ENCODE results near the gene MED23.

Gene MED23

DNA sequence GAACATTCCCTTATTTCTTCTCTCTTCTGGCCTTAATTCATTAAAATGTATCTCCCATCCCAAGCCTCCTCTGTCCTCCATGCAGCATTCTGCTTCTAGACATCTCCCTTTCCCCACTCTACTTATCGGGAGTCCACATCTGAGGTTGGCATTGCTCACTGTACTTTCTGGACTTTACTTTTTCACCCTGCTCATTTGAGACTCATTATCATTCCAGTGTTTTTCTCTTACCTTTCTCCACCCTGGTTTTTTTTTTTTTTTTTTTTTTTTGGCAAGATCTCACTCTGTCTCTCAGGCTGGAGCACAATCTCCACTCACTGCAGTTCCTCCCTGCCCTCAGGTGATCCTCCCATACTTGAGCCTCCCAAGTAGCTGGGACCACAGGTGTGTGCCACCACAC is 13.5 kb upstream of the MED23 start:
- no peak for DNase-seq (ENCODE audit: low read depth)

DNA sequence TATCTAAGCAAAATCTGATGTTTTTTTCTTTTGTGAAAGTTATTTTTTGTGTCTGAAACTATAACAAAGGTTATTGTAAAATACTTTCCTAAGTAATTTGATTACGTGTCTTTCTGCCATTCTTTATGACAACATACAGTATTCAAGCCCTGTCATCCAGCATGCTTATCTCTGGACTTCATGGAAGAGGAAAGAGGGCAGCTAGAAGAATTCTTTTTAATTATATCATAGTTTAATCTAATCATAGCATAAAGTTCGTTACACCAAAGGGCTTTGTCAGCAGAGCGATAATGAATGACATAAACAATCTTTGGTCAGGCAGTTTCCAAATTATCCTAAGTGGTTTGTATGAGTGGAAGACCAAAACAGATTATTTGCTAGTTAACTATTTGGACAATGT is 12.5 kb upstream of the MED23 start:
- no peak for DNase-seq (ENCODE audit: low read depth)

DNA sequence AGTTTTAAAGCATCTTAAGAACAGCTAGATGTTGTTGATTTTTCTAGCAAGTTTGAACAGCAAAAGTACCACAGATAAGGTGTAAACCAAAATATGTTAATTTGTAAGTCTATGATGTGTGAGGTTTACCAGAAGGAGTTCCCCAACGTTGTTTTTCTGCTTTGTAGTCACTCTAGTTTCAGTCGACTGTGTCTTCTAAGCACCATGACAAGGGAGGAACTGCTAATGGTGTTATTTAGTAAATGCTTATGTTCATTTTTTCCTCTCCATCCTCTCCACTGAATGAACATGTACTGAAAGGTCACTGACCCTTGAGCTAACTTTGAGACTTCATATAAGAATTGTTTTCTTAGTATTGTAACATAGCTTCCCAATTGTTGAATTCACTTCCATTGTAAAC is 12.1 kb upstream of the MED23 start:
- no peak for DNase-seq (ENCODE audit: low read depth)

DNA sequence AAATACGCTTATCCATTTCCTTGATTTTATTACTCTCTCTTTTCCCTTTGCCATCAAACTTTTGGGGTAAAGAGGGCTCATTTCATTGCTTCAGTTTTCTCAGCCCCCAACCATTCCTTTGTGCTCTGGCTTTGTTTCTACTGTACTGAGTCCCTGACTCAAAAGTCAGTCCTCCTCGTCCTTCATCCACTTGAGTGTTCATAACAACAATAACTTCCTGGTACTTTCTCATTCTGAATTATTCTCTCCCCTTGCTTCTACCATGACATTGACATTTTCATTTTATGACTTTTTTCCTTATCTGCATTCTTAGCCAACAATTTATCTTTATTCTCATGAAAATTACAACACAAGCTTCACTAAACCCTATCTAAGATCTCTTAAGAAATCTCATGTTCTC is 10.0 kb upstream of the MED23 start:
- DNase-seq (ENCODE audit: low read depth) = no peak

DNA sequence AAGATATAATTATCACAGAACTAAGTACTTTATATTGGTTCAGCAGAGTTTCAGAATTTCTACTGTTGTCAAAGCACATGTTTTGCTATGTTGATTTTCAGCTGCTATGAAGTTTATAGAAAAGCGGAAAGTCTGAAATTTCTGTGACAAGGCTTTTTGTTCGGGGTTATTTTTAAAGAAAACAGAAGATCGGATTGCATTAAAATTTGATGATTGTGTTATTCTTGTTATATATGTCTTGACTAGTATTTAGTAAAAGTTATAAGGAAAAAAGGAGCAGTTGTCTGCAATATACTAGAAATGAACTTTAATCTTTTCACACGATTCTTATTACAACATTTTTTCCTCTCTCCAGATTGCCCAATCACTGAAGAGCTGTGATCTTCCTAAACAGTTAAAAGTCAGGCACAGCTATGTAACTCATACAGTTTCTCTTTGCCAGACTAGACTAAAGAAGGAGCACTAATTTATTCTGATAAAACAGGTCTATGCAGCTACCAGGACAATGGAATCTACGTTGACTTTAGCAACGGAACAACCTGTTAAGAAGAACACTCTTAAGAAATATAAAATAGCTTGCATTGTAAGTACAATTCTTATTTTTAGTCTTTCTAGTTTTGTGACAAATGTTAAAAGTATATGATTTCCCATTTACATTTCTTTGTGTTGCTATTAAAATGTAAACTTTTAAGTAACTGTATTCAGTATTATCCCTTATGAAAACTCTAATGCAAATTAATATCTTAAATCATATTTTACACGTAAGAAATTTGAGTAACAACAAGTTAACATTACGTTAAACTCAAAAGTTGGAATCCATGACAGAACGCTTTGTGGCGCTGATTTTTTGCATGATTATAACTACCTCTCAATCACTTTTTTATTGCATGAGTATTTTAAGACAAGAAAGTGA is 9.1 kb upstream of the MED23 start, which contains the start of gene ENPP3:
TSS of gene ENPP3 (plus strand) at position 423 of the 913 bp plus-strand sequence. CDS start at position 506, 83 bp downstream.
- no peak for DNase-seq (ENCODE audit: low read depth)

DNA sequence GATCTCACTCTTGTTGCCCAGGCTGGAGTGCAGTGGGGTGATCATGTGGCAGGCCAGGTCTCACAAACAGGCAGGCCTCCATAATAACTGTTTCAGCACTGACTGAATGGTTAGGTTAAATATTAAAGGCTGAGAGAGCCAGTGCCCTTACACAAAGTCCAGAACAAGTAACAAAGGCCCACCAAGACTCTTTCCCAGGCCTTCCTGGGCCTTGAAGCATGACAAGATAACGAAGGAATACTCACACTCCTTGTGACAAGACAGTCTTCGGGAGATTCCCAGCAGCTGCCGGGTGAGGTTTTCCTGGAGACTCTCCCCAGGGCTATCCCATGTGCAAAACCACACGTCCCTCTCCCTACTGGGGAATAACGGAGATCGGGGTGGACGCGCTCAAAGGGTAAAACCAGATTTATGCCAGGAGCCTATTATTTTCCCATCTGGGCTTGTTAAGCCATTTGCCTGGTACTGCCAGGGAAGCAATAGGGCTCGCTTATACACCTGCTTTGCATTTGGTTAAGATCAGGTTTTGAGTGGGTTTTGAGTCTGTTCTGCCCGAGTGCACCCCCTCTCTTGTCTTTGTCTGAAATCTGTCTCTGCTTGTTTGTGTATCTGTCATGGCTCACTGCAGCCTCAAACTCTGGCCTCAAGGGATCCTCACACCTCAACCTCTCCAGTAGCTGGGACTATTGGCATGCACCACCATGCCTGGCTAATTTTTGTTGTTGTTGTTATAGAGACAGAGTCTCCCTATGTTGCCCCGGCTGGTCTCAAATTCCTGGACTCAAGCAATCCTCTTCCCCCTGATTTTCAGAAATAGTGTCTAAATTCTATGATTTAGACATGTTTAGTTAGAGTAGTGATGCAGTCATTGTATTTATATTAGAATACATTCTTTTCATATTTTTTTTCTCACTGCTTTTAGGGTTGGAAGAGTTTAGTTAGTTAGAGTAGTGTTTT is 7.6 kb upstream of the MED23 start:
- no peak for DNase-seq (ENCODE audit: low read depth)

DNA sequence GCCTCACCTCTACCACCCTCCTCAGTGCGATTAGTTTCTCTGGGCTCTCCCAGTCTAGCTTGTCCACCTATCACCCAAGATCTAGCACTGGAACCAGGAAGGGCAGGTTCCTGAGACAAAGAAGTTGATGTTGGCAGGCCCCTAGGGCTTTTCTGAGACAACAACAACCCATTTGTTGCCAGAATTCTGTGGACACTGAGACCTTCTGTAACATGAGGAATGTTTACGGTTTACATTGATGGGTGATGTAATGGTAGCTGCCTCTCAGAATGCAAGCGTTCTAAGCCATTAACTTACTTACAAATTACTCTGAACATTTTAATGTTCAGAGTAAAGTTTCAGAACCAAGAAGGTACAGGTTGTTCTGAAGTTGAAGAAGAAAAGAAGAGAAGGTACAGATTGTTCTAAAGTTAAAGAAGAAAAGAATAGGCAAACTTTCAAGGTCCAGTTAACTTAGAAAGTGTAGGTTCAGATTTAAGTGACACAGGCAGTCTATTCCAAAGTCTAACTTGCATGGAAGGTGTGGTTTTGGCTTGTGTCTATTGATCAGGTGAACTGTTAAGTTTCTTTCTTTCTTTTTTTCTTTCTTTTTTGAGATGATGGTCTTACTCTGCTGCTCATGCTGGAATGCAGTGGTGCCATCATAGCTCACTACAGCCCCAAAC is 3.7 kb upstream of the MED23 start:
- no peak for DNase-seq (ENCODE audit: low read depth)

DNA sequence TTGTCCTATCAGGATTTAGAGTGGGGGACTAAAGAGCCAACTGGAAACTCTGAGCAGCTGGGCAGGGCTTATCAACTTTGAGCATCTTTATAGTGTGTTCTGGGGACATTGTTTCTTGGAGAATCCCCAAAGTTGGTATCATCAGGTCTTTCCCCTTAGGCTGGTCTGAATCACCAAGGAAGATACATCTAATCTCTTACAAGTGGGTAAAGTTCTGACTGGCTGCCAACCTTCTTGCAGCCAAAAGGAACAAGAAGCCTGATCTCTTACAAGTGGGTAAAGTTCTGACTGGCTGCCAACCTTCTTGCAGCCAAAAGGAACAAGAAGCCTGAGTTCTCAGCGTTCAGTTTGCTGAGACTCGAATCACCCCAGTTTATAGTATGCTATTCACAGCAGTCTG is 1.6 kb upstream of the MED23 start:
- no peak for DNase-seq (ENCODE audit: low read depth)

DNA sequence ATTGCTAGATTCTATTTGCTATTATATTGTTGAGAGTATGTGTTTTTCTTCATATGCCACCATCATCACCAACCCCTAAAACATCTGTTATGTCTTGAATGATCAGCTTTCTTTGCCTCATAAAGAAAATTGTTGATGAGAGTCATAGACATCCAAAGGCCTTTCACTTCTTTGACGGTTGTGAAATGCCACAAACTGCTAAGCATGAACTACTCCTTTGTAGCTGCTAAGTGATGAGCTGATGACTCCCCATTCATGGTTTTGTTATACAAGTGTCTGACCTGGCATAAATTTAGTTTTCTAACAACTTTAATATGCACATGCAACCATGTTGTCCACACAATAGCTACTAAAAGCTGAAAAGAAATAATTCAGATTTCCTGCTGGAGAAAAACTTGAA is 684 bp upstream of the MED23 start:
- no peak for DNase-seq (ENCODE audit: low read depth)

DNA sequence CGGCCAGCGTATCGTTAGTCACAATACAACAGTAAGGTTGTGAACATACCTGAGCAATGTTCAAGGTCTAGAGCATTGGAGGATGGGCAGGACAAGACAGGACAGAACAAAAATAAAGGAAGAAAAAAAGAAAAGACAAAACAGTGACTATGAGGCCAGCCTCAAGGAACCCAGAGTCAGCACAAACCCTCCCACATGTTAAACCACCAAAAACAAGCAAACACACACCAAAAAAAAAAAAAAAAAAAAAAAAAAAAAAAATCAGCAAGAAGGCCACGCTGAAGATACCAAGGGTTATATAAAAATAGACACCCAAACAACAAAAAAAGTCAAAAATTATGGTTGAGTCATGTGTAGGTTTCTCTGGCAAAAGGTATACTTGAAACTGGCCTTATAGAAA is 12.8 kb downstream of the MED23 start:
- no peak for DNase-seq (ENCODE audit: low read depth)

DNA sequence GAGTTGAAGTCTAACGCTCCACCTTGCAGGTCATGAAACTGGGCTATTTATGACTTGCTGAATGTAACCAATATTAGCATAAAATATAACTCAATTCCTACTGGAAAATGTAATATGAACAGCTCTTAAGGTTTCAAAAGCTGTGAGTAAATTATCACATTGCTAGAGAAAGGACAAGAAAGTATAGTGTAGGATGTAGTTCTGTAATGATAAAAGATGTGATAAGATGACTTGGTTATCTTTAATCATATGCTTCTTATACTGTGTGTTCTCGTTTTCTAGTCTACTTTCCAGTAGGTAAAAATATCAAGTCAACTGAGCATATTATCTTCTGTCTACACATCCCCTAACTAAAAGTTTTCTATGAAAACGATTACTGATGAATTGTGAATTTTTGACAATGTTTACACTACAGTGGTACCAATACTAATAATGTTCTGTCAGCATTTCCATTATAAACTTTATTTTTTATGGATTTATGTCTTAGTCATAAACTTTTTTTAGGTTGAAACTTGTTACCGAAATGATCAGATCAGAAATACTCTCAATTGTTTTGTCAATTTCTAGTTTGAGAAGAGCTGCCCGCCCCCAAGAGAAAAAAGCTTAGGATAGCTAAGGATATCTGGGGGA is 14.6 kb downstream of the MED23 start:
- no peak for DNase-seq (ENCODE audit: low read depth)

DNA sequence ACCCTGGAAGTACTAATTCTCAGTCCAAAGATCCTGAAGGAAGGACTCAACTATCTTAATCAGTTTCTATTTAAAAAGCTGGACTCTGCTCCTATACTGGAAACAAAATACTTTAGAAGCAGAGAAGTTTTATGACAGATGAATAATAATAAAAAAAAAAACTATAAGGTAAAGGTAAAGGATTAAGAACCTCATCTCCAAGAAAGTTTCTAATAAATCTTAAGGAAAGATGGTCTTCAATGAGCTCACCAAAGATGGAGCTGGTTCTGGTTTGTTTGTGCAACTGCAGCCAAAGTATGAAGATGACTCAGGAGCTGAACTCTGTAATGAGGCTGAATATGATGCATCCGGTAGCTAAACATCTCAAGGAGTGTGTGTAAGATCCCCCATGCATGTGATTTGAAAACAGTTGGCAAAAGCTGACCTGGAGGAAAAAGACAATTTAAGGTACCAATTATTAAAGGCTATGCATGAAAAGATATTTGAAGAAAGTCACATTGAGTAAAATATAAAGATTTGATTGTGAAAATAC is 25.2 kb downstream of the MED23 start:
- DNase-seq (ENCODE audit: low read depth) = no peak

DNA sequence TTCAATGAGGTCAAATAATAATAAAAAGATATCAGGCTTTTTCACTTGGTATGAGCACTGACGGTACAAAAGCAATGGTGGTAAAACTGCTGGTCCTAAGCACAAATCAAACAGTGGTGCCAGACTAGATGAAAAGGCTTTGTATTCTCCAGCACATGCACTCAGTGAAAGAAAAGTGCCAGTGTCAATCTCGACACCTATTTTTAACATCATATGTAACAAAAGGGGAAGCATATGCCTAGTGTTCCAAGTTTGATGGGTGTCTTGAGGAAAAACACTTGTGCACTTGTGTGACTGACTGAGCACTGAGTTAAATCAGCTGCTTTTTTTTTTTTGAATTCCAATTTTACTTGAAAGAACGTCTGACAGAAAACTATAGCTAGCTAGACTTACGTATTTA is 27.3 kb downstream of the MED23 start:
- DNase-seq (ENCODE audit: low read depth) = no peak

DNA sequence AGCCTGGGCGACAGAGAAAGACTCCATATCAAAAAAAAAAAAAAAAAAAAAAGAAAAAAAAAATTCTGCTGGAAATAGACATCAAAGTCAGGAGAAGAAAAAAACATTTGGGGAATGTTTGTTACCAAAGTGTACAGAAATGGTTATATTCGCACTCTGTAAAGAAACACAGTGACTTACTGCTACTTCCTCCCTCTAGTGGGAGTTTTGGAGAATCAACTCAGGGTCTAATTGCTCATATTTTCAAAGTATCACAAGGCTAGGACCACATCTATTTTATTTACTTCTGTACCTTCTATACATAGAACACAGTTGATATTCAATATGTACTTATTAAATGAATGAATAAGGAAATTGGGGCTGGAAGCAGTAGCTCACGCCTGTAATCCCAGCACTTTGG is 30.6 kb downstream of the MED23 start:
- no peak for DNase-seq (ENCODE audit: low read depth)

DNA sequence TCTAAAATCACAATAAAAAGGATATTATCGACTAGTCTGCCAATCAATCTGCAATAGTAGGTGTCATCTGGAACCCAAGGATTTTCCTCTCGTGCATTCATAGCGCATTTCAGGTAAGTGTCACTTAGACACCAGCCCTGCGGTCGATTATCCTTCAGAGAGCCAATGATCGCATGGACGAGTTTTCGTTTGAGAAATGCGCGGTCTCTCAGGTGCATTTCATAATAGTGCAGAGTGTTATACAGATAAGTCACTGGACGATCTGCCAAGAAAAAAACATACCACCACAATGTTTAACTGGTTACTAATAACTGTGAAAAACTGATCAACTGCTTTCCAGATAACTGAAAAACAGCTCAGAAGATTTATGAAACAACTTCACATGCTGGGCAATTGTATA is 34.0 kb downstream of the MED23 start:
- no peak for DNase-seq (ENCODE audit: low read depth)

DNA sequence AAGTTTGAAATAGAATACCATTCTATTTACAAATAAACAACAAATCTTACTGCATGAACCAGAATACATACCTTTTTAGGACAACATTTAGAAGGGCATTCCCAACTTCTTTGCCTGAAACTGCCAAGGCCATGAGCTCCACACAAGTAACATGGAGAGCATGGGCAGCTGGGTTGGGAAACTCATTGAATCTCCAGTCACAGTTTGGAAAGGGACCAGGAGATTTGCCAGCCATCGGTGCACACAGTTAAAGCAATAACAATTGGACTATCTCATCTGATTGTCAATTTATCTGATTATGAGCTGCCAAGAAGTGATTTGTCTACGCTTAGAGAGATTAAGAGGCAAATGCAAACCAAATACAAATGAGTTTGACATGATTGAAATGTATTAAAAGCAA is 35.1 kb downstream of the MED23 start:
- no peak for DNase-seq (ENCODE audit: low read depth)

DNA sequence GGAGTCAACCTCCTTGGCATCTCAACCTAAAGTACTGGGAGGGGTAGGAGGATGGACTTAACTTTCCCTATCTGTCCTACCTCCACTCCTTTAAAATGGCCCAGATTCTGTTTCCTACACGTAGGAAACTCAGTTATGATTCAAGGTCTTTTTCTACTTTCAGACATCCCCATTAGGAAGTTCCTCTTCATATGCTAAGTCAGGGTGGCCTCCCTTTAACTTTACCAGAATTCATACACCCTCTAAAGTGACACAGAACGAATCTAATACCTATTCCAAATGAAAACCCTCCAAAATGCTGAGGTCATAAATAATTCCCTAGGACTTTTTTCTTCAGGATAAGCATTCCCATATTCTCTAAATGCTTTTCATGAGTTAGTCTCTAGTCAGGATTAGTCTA is 39.4 kb downstream of the MED23 start:
- DNase-seq (ENCODE audit: low read depth) = no peak

DNA sequence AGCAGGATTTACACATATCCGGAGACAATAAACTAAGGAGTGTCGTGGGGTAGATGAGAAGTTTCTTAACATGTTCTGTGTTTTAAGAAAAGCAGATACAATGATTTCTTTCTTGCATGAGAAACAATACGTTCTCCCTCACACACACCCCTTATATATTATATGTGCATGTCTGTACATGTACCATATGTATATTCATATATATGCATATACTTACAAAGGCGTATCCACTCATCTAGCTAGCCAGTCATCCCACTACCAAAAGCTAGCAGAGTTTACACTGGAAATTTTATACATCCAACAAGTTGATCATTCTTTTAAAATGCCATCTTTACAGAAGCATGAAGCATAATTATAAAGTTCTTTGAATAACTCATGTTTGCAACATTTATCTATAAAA is 40.1 kb downstream of the MED23 start:
- DNase-seq (ENCODE audit: low read depth) = no peak

DNA sequence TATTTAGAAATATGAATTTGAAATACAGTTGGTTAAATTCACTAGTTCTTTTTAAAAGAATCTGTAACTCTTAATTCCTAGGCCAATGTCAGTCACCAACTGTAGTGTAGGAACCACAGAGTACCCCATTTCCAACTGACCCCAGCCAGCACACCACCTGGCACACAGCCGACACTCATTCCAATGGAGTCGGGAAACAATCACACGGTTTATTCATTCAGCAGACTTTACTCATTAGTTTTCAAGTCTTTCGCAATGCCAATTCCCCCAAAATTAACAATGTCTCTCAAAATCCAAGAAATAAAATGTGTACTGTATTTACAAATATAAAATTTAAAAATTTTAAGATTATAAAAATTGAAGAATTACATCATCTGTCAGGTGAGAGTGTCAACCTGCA is 41.5 kb downstream of the MED23 start:
- DNase-seq (ENCODE audit: low read depth) = no peak

DNA sequence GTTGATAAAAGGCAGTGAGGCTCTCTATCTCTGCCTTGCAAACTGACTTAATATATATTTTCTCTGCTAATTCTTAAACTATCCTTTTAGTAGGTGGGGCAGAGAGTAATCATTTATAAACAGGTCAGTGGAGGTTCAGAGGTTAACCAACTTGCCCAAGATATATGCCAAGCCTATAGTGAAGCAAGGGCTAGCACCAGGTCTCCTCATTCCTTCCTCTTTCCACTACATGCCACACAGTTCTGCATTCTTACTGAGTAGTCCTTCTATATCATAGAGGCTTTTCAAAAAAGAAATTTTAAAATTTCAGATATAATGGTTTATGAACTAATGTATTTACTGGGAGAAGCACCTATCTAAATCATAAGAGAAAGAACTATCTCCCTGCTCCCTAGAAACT is 46.5 kb downstream of the MED23 start:
- no peak for DNase-seq (ENCODE audit: low read depth)

DNA sequence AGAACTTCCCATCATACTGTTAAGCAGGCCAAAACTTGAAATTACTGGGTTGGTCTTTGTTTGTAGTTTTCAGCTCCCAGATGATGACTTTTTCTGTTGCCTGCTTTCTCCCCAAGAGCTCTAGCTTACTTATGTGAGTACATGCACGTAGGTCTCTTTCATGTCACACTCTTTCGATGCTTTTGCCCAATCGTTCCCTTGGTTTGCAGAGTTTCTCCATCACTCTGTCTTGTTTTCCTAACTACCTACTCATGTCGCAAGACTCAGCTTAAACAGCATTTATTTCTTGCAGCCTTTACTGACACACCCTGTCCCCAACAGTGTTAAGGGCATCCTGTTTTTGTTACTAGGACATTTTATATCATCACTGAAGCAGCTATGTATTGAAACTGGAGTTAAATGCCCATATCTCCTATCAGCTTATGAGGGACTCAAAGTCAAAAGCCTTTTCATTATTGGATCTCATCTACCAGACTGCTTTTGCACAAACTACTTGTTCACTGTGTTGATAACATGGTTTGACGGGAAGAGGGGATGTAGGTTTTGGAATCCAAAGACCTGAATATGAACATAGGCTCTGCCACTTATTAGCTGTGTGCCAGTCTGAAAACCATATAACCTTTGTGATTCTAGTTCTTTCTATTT is 52.1 kb downstream of the MED23 start:
- no peak for DNase-seq (ENCODE audit: low read depth)
